K562 (cell line): ENCODE results near the gene ELOVL5. TPM values are rescaled to one million over a fixed set of nuclear protein-coding genes. Genes with fewer than 3 reads are reported as not detected.

Experiments
- ATAC-seq: fragments of 200-7000 bp; cut with Tn5 transposase; 3 replicates; pipeline ENCODE4 v1.9.1; 2020; ENCODE audit warnings: moderate library complexity
- BruUV-seq: library from RNA; stranded (reverse); fragments of 400-500 nt; replicated peaks from 2 replicates; lab custom pipeline; 2021; lab: Mats Ljungman, UMichigan
- CTCF ChIA-PET: fragments of 300-600 bp; formaldehyde crosslinking; extraction: SDS; loops from one replicate; lab custom pipeline; 2021; ENCODE audit warnings: low intra/inter-chr PET ratio; lab: Yijun Ruan, JAX
- POLR2A ChIA-PET: fragments of 300-600, 350-650 bp; sonication (Branson Sonifier 250); formaldehyde crosslinking; extraction: SDS; loops from one replicate; lab custom pipeline; 2021; ENCODE audit warnings: antibody characterized with exemption, inconsistent platforms; lab: Yijun Ruan, JAX
- DNase-seq, 4 experiments: peaks; one replicate each; pipeline versions ENCODE4 v3.0.0 to v3.0.0-alpha.2; 2011 to 2018; ENCODE audit warnings: low spot score in 3 of 4, mixed read lengths in 3 of 4; ENCODE audit errors: extremely low read depth in 1 of 4
- FAIRE-seq: peaks from 2 replicates; lab custom pipeline; 2011; peaks lifted over from hg19 to GRCh38; lab: Jason Lieb, UNC
- H2AFZ ChIP-seq: 2 replicates; pipeline ENCODE4 v1.6.0; 2011; ENCODE audit warnings: low read depth, low read length, control low read depth, inconsistent platforms
- H3K27ac ChIP-seq: fragments of 200-600 bp; 3 replicates; pipeline ENCODE4 v1.8.0; 2011; ENCODE audit warnings: low read depth, mild to moderate bottlenecking, control low read depth, inconsistent platforms, low read length, moderate library complexity, mixed read lengths; ENCODE audit errors: extremely low read depth
- H3K27me3 ChIP-seq, 2 experiments: fragments of 300-600 bp in 1 of 2; 2 replicates in 1 of 2; 3 replicates in 1 of 2; pipeline versions ENCODE4 v1.6.0 to v1.8.0; 2011; ENCODE audit warnings: inconsistent platforms in 2 of 2, low read length in 2 of 2, mild to moderate bottlenecking in 1 of 2, mixed read lengths in 1 of 2, moderate library complexity in 1 of 2; ENCODE audit not compliant: control insufficient read depth in 2 of 2, insufficient read depth in 2 of 2
- H3K36me3 ChIP-seq: fragments of 300-600 bp; 3 replicates; pipeline ENCODE4 v1.8.0; 2011; ENCODE audit warnings: mild to moderate bottlenecking, low read length, inconsistent platforms; ENCODE audit not compliant: control insufficient read depth, insufficient read depth
- H3K4me1 ChIP-seq, 2 experiments: fragments of 200-600 bp in 1 of 2; replicated peaks in 1 of 2; 2 replicates in 1 of 2; 3 replicates in 1 of 2; pipeline versions ENCODE4 v1.5.1 to v1.8.0; 2011; ENCODE audit warnings: inconsistent platforms in 2 of 2, low read length in 2 of 2, mild to moderate bottlenecking in 1 of 2, mixed read lengths in 1 of 2, moderate library complexity in 1 of 2; ENCODE audit not compliant: control insufficient read depth in 2 of 2, insufficient read depth in 2 of 2
- H3K4me2 ChIP-seq: 2 replicates; pipeline ENCODE4 v1.6.1; 2011; ENCODE audit warnings: low read length, control low read depth, inconsistent platforms, mixed read lengths; ENCODE audit not compliant: insufficient read depth
- H3K4me3 ChIP-seq: fragments of 200-600 bp; sonication (generic), shearing (Covaris generic); 2 replicates; pipeline ENCODE4 v1.5.1; 2016; ENCODE audit warnings: control low read depth, inconsistent platforms
- H3K79me2 ChIP-seq: fragments of 200-600 bp; 3 replicates; pipeline ENCODE4 v1.8.0; 2011; ENCODE audit warnings: low read length, inconsistent platforms; ENCODE audit not compliant: control insufficient read depth, insufficient read depth
- H3K9ac ChIP-seq, 2 experiments: 2 replicates each; pipeline versions ENCODE4 v1.6.0 to v1.6.1; 2011; ENCODE audit warnings: low read depth in 2 of 2, low read length in 2 of 2, control low read depth in 1 of 2, inconsistent platforms in 1 of 2, mild to moderate bottlenecking in 1 of 2, mixed read lengths in 1 of 2; ENCODE audit not compliant: insufficient read depth in 1 of 2
- H3K9me1 ChIP-seq: one replicate; pipeline ENCODE4 v1.6.0; 2011; ENCODE audit warnings: inconsistent platforms, mild to moderate bottlenecking, low read length, moderate library complexity; ENCODE audit not compliant: control insufficient read depth, insufficient read depth
- H3K9me3 ChIP-seq: replicated peaks from 2 replicates; pipeline ENCODE4 v1.5.1; 2011; ENCODE audit warnings: low read depth, low read length, inconsistent platforms; ENCODE audit not compliant: control insufficient read depth, insufficient read depth
- H4K20me1 ChIP-seq: replicated peaks from 2 replicates; pipeline ENCODE4 v1.6.1; 2011; ENCODE audit warnings: low read length, inconsistent platforms, mixed read lengths; ENCODE audit not compliant: control insufficient read depth, insufficient read depth
- BRCA1 ChIP-seq, 2 experiments: fragments of 450-650 bp in 1 of 2; sonication (generic) in 1 of 2; formaldehyde crosslinking in 1 of 2; IDR thresholded peaks; 2 replicates each; pipeline versions ENCODE4 v1.5.0 to v1.6.1; 2017 to 2020; ENCODE audit warnings: mild to moderate bottlenecking in 1 of 2, missing genetic modification reagents in 1 of 2
- E4F1 ChIP-seq: fragments of 250-450 bp; sonication (Bioruptor Pico); IDR thresholded peaks from 2 replicates; pipeline ENCODE4 v1.5.0; 2021; ENCODE audit warnings: mild to moderate bottlenecking, borderline replicate concordance
- GTF3C2 ChIP-seq: IDR thresholded peaks from 3 replicates; pipeline ENCODE4 v1.6.1; 2011; ENCODE audit warnings: borderline replicate concordance, mild to moderate bottlenecking, moderate library complexity; ENCODE audit not compliant: insufficient read length; ENCODE audit errors: extremely low read depth
- PTRF ChIP-seq: fragments of 450-650 bp; IDR thresholded peaks from 2 replicates; pipeline ENCODE4 v1.6.1; 2016; ENCODE audit warnings: mild to moderate bottlenecking, missing genetic modification characterization, missing compliant biosample characterization
- RERE ChIP-seq: sonication (generic); formaldehyde crosslinking; IDR thresholded peaks from 2 replicates; pipeline ENCODE4 v1.8.0; 2023; ENCODE audit warnings: missing genetic modification reagents, mild to moderate bottlenecking, borderline replicate concordance
- RFX5 ChIP-seq: IDR thresholded peaks from 2 replicates; pipeline ENCODE4 v1.6.1; 2011; ENCODE audit warnings: low read depth, mild to moderate bottlenecking, improper control_type of control experiment, low read length
- STAT5A ChIP-seq: IDR thresholded peaks from 2 replicates; pipeline ENCODE4 v1.6.1; 2012; ENCODE audit warnings: low read length, inconsistent platforms, borderline replicate concordance
- WHSC1 ChIP-seq: IDR thresholded peaks from one replicate; pipeline ENCODE4 v1.6.1; 2012; ENCODE audit warnings: low read length, control low read depth, inconsistent platforms
- ZBTB7A ChIP-seq: IDR thresholded peaks from 2 replicates; pipeline ENCODE4 v1.6.1; 2011; ENCODE audit warnings: low read depth, mild to moderate bottlenecking, low read length, moderate library complexity, borderline replicate concordance; ENCODE audit not compliant: control insufficient read depth
- ZNF354B ChIP-seq: fragments of 250-450 bp; sonication (Bioruptor Pico); IDR thresholded peaks from 2 replicates; pipeline ENCODE4 v1.4.0; 2020
- WGBS: fragments of 100-300 bp; shearing (Covaris generic); methylation state at CpG from one replicate; pipeline ENCODE4 v1.1.6; 2016; ENCODE audit warnings: low coverage, mixed read lengths; ENCODE audit not compliant: insufficient coverage; ENCODE audit errors: missing lambda C conversion rate; 5-methylcytosine and 5-hydroxymethylcytosine counted together
- in situ Hi-C: fragments of 300-500 bp; cut with MboI; formaldehyde crosslinking; loops from 4 replicates; pipeline ENCODE4 v1.15.0; 2018; ENCODE audit warnings: inconsistent platforms, mixed read lengths
- intact Hi-C: fragments of 100-400 bp; cut with micrococcal nuclease; formaldehyde crosslinking; loops from 2 replicates; pipeline ENCODE4 v1.14.2; 2022
- polyA plus RNA-seq, 8 experiments: library from polyadenylated mRNA; depleted of rRNA in 4 of 8; stranded (reverse) in 5 of 8; unstranded in 3 of 8; fragments of >200 nt; fragmentation: Nextera tagmentation in 2 of 8; fragmentation: Illumina TruSeq in 1 of 8; extraction: Ambion mirVana in 2 of 8; extraction: Trizol in 1 of 8; gene quantifications; 2 replicates each; pipeline versions ENCODE4 v1.2.1 to v1.2.3, GENCODE V29; 2011 to 2014; ENCODE audit warnings: inconsistent platforms in 1 of 8, missing spikeins in 1 of 8
- total RNA-seq, 7 experiments: library from RNA; depleted of rRNA in 6 of 7; stranded (reverse); fragments of >200 nt in 6 of 7; fragmentation: Illumina TruSeq in 2 of 7; extraction: Trizol in 2 of 7; gene quantifications; 2 replicates each; pipeline versions ENCODE4 v1.2.1 to v1.2.3, GENCODE V29; 2011 to 2021; ENCODE audit warnings: low replicate concordance in 1 of 7

Gene ELOVL5
- total and polyA plus RNA-seq, 9 of the 15 experiments (the other 6 are each of a cell fraction or from before 2014, with no cell fraction given), result 70.6 to 245 (median 132) TPM

DNA sequence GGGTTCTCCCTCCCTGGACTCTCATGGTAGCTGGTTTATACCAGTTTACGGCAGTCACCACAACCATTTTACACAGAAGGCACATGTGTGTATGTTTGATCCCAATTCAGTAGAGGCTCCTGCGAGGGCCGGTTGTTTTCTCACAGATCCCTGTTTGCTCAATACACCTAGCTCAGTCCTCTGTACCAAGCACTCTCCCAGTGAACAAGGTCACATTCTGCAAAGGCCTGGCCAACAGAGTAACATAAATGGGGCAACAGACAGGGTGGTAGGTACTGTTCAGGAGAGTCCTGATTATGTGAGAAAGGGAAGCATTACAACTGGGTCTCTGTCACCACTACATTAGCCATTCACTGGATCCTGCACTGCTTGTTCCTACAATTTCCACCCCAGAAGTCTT, 84.4 kb downstream of the ELOVL5 start (continued):
- TF ChIP-seq E4F1 (CRISPR knock-in tag) (no peak), STAT5A (no peak), PTRF (tag) (no peak), WHSC1 (no peak)

GRCh38 chr6:53263917-53264316, 84.8 kb downstream of the ELOVL5 start:
- H3K9me3 ChIP-seq, result no peaks in the 10 kb centered on the region
- peaks cover 97% of the 10 kb centered on the region for H3K36me3 ChIP-seq
- in situ Hi-C loops, result no loop called here
- POLR2A ChIA-PET, result interaction anchor here (0.6 to 1.2 kb wide), 3 partner anchors 9 to 124 kb away, joined by 3 read pairs; no protein-coding TSS in a partner anchor
- WGBS, result 77% methylated on average over 2 of the region's 2 CpGs
- no peak overlapping the region for H3K9ac ChIP-seq
- no peaks in the 10 kb centered on the region for H4K20me1 ChIP-seq
- no peak for ATAC-seq
- no peak for FAIRE-seq
- DNase-seq, result no peak
- intact Hi-C loops, result no loop called here
- no peak overlapping the region for H2AFZ ChIP-seq
- H3K9me1 ChIP-seq, result no peaks in the 10 kb centered on the region
- no TSS peak for BruUV-seq
- no peak overlapping the region for H3K4me2 ChIP-seq
- no peaks in the 10 kb centered on the region for H3K27me3 ChIP-seq
- H3K4me3 ChIP-seq, result no peak overlapping the region
- CTCF ChIA-PET, result no interaction called here
- H3K27ac ChIP-seq, result no peak overlapping the region
- no peaks in the 10 kb centered on the region for H3K79me2 ChIP-seq
- H3K4me1 ChIP-seq, result no peaks in the 10 kb centered on the region
- no peak for TF ChIP-seq ZBTB7A
- no peak for TF ChIP-seq RFX5
- TF ChIP-seq ZNF354B (CRISPR knock-in tag), result no peak
- no peak for TF ChIP-seq BRCA1 (IDR thresholded peaks at IDR 0.05)
- no peak for TF ChIP-seq BRCA1 (CRISPR knock-in tag; IDR thresholded peaks at IDR 0.05)
- TF ChIP-seq RERE (CRISPR knock-in tag), result no peak
- no peak for TF ChIP-seq GTF3C2
